Measurements from ENCODE around the gene DEFB121. TPM values are rescaled to one million over a fixed set of nuclear protein-coding genes. Genes with fewer than 3 reads are reported as not detected.

DEFB121 gene
- total RNA-seq, result not detected in 2 replicates
- long read RNA-seq, result 0 reads

GRCh38 chr20:31406115-31406514 is at the start of gene DEFB121:
DEFB121 (minus strand) TSS chr20:31406215; CDS start chr20:31406152, 63 bp downstream.
- no peak within 1 kb of the TSS for H3K4me3 Mint-ChIP-seq (ENCODE audit: unreplicated experiment)
- TF ChIP-seq CTCF (IDR thresholded peaks at IDR 0.05), result no peak
- no peak within 1 kb of the TSS for H3K27ac Mint-ChIP-seq (ENCODE audit: unreplicated experiment)
- DNase-seq (ENCODE audit: extremely low spot score, unreplicated experiment), result no peak
- no peaks in the 10 kb centered on the region for H3K27me3 Mint-ChIP-seq (ENCODE audit: unreplicated experiment)
- H3K36me3 Mint-ChIP-seq (ENCODE audit: unreplicated experiment), result no peaks in the 10 kb centered on the region
- H3K4me1 Mint-ChIP-seq (ENCODE audit: unreplicated experiment), result no peaks in the 10 kb centered on the region
- H3K9me3 Mint-ChIP-seq (ENCODE audit: unreplicated experiment), result peaks cover 12% of the 10 kb centered on the region

- Mint-ChIP-seq H3K4me3 (ENCODE audit: unreplicated experiment) (no peak overlapping the region), H3K4me1 (ENCODE audit: unreplicated experiment) (no peaks in the 10 kb centered on the region), H3K9me3 (ENCODE audit: unreplicated experiment) (no peaks in the 10 kb centered on the region), H3K36me3 (ENCODE audit: unreplicated experiment) (no peaks in the 10 kb centered on the region), H3K27ac (ENCODE audit: unreplicated experiment) (no peak overlapping the region), H3K27me3 (ENCODE audit: unreplicated experiment) (peaks cover 8% of the 10 kb centered on the region)
- no peak for DNase-seq (ENCODE audit: extremely low spot score, unreplicated experiment)
- no peak for TF ChIP-seq CTCF (IDR thresholded peaks at IDR 0.05)
Observed at GRCh38 chr20:31454361-31454760, 48.3 kb upstream of the DEFB121 start.

- Mint-ChIP-seq H3K4me3 (ENCODE audit: unreplicated experiment) (no peak overlapping the region), H3K36me3 (ENCODE audit: unreplicated experiment) (no peaks in the 10 kb centered on the region), H3K4me1 (ENCODE audit: unreplicated experiment) (no peaks in the 10 kb centered on the region), H3K27ac (ENCODE audit: unreplicated experiment) (no peak overlapping the region), H3K9me3 (ENCODE audit: unreplicated experiment) (no peaks in the 10 kb centered on the region), H3K27me3 (ENCODE audit: unreplicated experiment) (peaks cover 3% of the 10 kb centered on the region)
- no peak for DNase-seq (ENCODE audit: extremely low spot score, unreplicated experiment)
- TF ChIP-seq CTCF (IDR thresholded peaks at IDR 0.05), result no peak
Observed at GRCh38 chr20:31452575-31452974, 46.6 kb upstream of the DEFB121 start.

- no peaks in the 10 kb centered on the region for H3K9me3 Mint-ChIP-seq (ENCODE audit: unreplicated experiment)
- H3K27ac Mint-ChIP-seq (ENCODE audit: unreplicated experiment), result no peak overlapping the region
- TF ChIP-seq CTCF (IDR thresholded peaks at IDR 0.05), result no peak
- no peak for DNase-seq (ENCODE audit: extremely low spot score, unreplicated experiment)
- no peaks in the 10 kb centered on the region for H3K4me1 Mint-ChIP-seq (ENCODE audit: unreplicated experiment)
- peaks cover 7% of the 10 kb centered on the region for H3K27me3 Mint-ChIP-seq (ENCODE audit: unreplicated experiment)
- H3K36me3 Mint-ChIP-seq (ENCODE audit: unreplicated experiment), result no peaks in the 10 kb centered on the region
- no peak overlapping the region for H3K4me3 Mint-ChIP-seq (ENCODE audit: unreplicated experiment)
Observed at GRCh38 chr20:31449511-31450414, 43.7 kb upstream of the DEFB121 start.

- Mint-ChIP-seq H3K4me1 (ENCODE audit: unreplicated experiment) (no peaks in the 10 kb centered on the region), H3K27me3 (ENCODE audit: unreplicated experiment) (peaks cover 5% of the 10 kb centered on the region), H3K9me3 (ENCODE audit: unreplicated experiment) (no peaks in the 10 kb centered on the region), H3K4me3 (ENCODE audit: unreplicated experiment) (no peak overlapping the region), H3K27ac (ENCODE audit: unreplicated experiment) (no peak overlapping the region), H3K36me3 (ENCODE audit: unreplicated experiment) (no peaks in the 10 kb centered on the region)
- no peak for DNase-seq (ENCODE audit: extremely low spot score, unreplicated experiment)
- TF ChIP-seq CTCF (IDR thresholded peaks at IDR 0.05), result no peak
Observed at GRCh38 chr20:31446084-31446819, 40.2 kb upstream of the DEFB121 start.

All from osteocyte (in vitro differentiated cells).